HG02610 (cell line): ENCODE results near the gene MALT1.
"Not testable (repeated sequence)": the region's sequence is repeated elsewhere in the genome, so short reads cannot be mapped to it uniquely, and the experiment has no call there.

ENCODE experiments used
- ATAC-seq: cut with Tn5 transposase; IDR thresholded peaks from one replicate; pipeline ENCODE4 v1.9.1; 2021; ENCODE audit warnings: mild to moderate bottlenecking, moderate library complexity; ENCODE audit not compliant: unreplicated experiment

The MALT1 gene

DNA sequence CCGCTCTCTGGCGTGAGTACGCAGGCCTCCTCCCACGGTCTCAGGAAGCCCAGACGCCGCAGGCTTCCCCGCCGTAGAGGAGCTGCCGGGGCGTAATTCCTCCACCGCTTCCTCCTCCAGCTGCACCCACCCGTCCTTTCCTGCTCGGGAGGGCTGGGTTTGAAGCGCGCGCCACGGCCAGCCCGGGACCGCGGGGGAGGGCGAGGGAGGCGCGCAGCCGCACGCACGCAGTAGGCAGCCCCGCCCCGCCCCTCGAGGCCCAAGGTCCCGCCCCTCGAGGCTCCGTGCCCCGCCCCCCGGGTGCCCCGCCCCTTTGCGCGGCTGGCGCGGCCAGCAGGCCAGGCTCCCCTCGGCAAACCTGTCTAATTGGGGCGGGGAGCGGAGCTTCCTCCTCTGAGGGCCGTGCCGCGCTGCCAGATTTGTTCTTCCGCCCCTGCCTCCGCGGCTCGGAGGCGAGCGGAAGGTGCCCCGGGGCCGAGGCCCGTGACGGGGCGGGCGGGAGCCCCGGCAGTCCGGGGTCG, at the start of gene MALT1:
TSS of gene MALT1 (plus strand) at position 355 of the 521 bp plus-strand sequence. CDS start 179 bp downstream, outside the sequence.
- peak; percentile 77 for ATAC-seq

- no peak for ATAC-seq
These were observed 47.3 kb upstream of the MALT1 start for GRCh38 chr18:58624011-58624410.

DNA sequence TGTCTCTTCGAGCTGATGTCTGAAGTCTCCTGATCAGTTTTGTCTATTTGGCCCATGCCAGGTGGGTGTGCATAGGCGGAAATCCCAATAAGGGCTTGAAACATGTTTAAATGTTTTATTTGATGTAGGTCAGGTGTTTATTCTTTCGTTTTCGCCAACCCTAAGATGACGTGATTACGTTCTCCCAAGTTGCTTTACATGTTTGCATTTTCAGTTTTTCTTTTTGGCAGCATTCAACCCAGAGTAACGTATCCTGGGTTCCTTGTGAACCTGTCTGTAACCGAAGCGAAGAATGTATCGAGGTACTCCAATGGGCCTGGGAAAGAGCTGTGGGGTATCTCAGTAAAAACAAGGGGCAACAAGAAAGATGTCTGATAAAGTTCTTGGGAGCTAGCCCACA, 45.4 kb upstream of the MALT1 start:
- no peak for ATAC-seq

- ATAC-seq = no peak
These were observed 41.2 kb upstream of the MALT1 start for GRCh38 chr18:58630071-58630470.

- no peak for ATAC-seq
These were observed 40.0 kb upstream of the MALT1 start for GRCh38 chr18:58631301-58631700.

GRCh38 chr18:58632552-58632951, 38.7 kb upstream of the MALT1 start:
- no peak for ATAC-seq

- ATAC-seq = no peak
These were observed 37.4 kb upstream of the MALT1 start for GRCh38 chr18:58633874-58634273.

GRCh38 chr18:58635891-58636290, 35.4 kb upstream of the MALT1 start:
- ATAC-seq = peak; percentile 38

DNA sequence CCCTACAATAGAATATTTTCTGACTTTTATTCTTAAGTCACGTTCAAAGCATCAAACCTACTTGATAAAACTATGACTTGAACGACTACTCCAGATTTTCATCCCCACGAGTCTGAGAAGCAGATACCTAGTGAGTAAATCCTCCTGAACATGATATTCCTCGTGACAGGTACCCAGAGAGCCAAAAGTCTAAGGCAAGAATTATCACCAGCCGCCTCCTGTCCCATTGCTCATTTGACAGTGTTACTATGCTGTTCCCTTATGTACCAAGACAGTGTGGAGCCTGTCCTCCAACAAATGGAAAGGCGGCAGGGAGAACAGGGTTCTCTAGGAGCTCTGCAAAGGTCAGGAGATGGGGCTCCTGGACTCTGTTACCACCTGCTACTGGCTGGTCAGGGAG, 34.1 kb upstream of the MALT1 start:
- no peak for ATAC-seq

DNA sequence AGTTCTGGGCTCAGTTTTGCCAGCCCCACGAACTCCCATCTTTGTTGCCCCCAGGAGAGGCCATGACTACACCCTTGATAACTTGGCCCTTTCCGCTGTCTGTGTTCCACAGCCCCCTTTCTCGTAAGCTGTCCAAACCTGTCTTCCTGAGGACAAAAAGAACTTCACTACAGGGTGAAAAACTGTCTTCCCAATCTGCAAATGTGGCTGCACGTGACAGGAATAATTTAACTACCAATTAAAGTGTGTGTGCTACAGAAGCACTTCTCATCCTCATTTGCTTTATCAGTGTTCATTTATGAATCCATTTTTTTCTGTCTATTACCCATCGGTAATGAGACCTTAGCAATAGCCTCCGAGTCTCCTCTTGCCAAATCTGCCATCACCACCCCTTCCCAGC, 33.3 kb upstream of the MALT1 start:
- ATAC-seq = no peak

DNA sequence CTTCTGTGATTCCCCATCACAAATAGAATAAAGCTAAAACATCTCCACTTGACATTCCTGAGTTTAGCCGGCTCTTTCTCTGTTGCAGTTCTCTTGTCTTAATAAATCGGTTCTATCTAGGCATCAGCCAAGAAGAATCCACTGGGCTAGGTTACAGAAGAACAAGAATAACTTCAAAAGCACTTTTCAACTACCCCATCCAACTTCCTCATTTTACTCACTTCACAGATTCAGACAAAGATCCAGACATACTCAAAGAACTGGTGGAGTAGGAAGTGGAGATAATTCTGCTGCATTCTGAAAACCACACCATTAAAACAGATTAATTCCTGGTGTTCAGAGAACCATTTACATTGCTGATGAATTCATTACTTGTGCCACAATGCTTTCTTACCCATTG, 32.8 kb upstream of the MALT1 start:
- ATAC-seq = no peak

GRCh38 chr18:58639237-58639636, 32.0 kb upstream of the MALT1 start:
- ATAC-seq = no peak

- no peak for ATAC-seq
These were observed 31.4 kb upstream of the MALT1 start for GRCh38 chr18:58639751-58640427.

GRCh38 chr18:58640428-58640805, 30.8 kb upstream of the MALT1 start:
- no peak for ATAC-seq

DNA sequence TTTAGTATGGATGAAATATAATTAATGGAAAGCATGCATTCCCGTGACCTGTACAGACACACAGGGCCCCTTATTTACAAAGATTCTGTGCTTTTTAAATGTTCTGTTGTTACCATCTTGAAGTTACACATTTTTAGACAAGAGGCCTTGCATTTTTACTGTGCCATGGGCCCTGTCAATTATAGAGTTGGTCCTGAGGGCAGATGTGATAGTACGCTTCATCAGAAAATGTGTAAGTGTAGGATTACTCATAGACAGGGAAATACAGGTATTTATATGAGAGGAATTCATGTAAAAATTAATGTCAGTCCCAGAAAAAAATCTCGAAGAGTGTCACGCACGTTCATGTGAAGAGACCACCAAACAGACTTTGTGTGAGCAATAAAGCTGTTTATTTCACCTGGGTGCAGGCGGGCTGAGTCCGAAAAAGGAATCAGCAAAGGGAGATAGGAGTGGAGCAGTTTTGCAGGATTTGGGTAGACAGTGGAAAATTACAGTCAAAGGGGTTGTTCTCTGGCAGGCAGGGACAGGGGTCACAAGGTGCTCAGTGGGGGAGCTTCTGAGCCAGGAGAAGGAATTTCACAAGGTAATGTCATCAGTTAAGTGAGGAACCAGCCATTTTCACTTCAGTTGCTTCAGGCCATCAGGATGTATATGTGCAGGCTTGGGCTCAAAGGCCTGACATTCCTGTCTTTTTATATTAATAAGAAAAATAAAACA, 30.2 kb upstream of the MALT1 start:
- ATAC-seq = no peak

GRCh38 chr18:58643557-58643956, 27.7 kb upstream of the MALT1 start:
- ATAC-seq = not testable (repeated sequence)

DNA sequence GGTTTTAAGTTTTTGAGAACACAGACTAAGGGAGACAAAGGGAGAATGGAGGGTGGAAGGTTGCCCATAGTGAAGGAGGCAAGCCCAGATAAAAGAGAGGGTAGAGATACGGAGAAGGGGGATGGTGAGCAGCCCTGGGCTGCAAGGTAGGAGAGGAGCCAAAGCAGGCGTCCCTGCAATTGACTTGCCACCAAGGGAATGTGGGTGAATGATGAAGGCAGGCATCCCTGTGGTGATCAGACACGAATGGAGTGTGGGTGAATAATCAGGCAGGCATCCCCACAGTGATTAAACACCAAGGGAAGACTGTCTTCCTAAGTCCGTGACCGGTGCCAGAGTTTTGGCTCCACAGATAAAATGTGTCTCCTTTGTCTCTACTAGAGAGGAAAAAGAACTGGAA, 25.9 kb upstream of the MALT1 start:
- no peak for ATAC-seq

- no peak for ATAC-seq
These were observed 24.9 kb upstream of the MALT1 start for GRCh38 chr18:58646334-58646862.

DNA sequence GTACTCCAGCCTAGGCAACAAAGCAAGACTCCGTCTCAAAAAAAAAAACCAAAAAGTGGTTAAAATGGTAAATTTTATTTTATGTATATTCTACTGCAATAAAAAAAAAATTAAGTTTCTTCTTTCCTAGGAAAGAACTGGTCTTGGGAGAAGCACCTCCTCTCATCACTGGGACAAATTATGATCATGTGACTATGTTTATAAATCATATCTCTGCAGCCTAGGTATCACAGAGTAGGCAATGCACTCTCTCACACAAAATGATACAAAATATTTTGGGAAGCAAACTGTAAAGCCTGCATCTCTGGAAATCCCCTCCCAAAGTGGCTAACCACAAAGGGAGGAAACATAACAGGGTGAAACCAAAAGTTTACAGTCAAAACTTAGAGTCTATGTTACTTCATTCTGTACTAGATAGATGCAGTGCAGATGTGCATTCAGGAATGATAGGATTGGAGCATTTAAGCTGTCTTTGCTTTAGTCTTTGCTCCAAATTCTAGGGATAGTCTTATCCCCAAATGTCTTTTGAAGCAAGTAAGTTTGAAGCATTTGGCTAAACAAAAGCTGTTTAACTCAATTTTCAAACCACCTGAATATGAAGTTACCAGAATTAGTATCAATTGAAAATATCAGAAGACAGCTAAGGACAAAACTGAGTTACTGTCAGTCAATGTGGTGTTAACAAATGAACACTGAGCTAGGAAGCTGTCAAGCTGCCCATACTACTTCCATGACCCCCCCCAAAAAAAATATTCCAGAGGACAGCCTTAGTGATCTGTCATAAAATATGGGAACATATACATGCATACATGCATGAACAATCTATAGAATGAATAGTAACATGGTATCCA, 21.1 kb upstream of the MALT1 start:
- peak; percentile 83 for ATAC-seq

DNA sequence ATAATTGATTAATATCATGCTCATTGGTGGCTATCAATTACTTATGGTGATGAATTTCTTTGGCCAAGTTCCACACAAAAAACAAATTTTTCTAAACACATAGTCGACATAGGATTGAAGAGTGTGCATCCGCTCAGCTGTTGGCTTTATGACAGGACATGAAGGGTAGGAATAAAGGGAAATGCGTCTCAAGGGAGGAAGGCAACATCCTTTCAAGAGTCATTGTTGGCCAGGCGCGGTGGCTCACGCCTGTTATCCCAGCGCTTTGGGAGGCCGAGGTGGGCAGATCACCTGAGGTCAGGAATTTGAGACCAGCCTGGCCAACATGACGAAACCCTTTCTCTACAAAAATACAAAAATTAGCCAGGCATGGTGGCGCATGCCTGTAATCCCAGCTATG, 20.4 kb upstream of the MALT1 start:
- not testable (repeated sequence) for ATAC-seq

DNA sequence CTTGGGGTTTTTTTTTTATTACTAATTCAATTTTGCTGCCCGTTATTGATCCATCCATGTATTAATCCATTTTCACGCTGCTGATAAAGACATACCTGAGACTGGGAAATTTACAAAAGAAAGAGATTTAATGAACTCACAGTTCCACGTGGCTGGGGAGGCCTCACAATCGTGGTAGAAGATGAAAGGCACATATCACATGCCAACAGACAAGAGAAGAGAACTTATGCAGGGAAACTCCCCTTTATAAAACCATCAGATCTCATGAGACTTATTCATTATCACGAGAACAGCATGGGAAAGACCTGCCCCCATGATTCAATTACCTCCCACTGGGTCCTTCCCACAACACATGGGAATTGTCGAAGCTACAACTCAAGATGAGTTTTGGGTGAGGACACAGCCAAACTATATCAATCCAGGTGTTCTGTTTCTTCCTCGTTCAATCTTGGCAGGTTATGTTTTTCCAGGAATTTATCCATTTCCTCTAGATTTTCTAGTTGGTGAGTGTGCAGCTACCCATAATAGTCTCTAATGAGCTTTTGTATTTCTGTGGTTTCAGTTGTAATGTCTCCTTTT, 18.0 kb upstream of the MALT1 start:
- not testable (repeated sequence) for ATAC-seq
